ENCODE data around the gene PLEKHA6.

Gene PLEKHA6

GRCh38 chr1:204188959-204189639 lies 170.6 kb downstream of the PLEKHA6 start:
- no peak for DNase-seq (ENCODE audit: low read depth in 2 of 2)

- no peak for DNase-seq (ENCODE audit: low read depth in 2 of 2)
These were observed 173.1 kb downstream of the PLEKHA6 start for GRCh38 chr1:204186597-204186996.

DNA sequence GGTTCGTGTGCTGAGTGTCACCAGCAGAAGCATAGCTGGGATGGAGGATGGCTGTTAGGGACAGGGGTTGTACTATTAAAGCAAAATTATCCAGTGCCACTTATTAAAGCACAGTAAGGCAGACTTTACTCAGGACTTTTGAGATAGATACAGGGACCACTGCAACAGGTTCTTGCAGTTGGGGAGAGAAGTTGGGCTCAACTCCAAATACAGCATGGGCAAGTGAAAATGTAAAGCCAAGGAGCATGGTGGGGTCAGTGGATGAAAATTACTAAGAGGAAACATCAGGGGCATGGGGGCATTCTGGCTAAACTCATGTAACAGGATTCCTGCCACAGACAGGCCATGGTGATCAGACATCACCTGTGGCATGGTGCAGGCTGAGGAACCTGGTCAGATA lies 178.6 kb downstream of the PLEKHA6 start:
- no peak for DNase-seq (ENCODE audit: low read depth in 2 of 2)

GRCh38 chr1:204180133-204180532 lies 179.6 kb downstream of the PLEKHA6 start:
- DNase-seq (ENCODE audit: low read depth in 2 of 2): no peak

DNA sequence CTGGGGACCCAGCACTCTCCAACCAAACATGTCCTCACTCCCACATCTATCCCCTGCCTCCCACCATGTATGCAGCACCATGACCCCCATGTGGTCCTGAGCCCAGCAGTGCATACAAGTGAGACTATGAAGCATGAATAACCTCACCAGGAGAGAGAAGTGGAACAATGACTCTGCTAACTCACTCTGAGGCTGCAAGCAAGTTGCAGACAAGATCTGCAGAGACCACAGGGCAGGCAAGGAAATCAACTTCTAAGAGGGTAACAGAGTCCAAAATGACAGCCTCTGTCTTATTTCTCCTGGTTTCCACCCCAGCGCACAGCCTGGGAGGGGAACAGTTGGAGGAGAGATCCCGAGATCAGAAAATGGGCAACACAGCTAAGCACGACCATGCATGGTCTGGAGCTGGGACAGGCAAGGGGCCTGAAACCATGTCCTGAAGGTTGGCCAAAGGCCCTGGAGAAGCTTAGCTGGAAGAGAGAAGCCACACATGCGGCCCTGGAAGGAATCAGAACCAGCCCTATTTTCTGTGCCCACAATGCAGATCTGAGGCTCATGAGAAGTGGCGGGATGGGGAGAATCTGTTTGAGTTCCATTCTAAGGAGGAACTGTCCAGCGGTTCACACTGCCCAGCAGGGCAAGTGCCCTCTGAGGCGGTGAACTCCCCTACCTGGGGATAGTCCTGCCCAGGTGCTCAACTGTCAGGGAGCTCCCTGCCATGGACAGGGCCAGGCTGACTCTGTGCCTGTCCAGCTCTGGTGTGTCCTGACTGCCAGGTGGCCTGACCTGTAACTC lies 181.0 kb downstream of the PLEKHA6 start:
- no peak for DNase-seq (ENCODE audit: low read depth in 2 of 2)

- DNase-seq (ENCODE audit: low read depth in 2 of 2): no peak
These were observed 182.6 kb downstream of the PLEKHA6 start for GRCh38 chr1:204177133-204177532.

- no peak for DNase-seq (ENCODE audit: low read depth in 2 of 2)
These were observed 183.7 kb downstream of the PLEKHA6 start for GRCh38 chr1:204176049-204176448.

GRCh38 chr1:204174958-204175357 lies 184.8 kb downstream of the PLEKHA6 start:
- DNase-seq (ENCODE audit: low read depth in 2 of 2): no peak

DNA sequence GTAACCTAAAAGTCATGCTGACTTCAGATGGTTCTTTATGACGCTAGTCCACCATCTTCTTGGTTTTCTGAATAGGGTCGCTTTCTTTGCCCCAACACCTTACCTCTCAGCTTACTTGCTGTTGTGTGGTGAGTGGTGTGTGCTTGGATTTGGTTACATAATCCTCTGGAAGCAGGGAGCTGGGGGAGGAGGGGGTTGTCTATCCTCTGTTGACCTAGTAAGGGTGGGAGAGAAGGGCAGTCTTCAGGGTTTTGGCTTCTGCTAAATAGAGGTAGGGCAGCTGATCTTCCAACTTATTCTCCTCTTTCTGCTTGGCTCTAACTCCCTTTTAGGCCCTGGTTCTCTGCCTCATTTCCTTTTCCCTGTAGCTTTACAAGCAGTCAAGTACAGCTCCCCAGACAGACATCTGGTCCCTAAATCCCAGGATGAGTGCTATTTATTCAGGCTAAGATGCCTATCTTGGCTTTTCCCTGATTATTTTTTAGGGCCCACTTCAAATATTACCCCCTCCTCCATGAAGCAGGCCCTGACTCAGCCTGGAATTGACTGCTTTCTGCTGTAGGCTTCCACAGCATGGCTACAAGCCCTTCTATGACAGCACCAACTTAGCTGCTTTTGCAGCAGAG lies 187.2 kb downstream of the PLEKHA6 start:
- DNase-seq (ENCODE audit: low read depth in 2 of 2): no peak

- no peak for DNase-seq (ENCODE audit: low read depth in 2 of 2)
These were observed 188.0 kb downstream of the PLEKHA6 start for GRCh38 chr1:204171751-204172178.

DNA sequence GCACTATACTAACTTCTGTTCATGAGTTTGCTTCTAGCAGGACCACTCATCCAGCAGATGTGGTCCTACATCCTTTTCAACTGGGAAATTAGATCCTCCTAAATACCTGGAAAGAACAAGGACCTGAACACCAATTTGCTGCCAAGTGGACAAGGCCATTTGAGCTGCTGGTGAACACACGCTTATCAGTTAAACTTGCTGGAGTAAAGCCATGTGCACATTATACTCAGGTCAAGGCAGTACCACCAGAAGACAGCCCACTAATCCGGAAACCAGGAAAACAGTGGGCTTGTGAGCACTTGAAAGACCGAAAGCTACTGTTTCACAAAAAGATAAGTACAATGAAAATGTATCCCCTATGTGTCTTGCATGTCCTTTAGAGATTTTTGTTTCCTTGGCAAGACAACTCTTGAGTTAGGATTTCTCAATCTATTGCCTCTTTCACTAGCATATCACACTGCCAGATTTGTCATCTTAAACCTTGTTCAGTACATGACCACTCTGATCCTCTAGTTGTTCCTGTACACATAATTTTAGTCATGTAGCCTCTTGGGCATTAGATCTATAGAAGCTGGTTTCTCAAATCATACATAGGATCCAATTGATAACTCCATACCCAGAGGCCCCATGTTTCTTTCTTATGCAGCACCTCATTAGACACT lies 189.1 kb downstream of the PLEKHA6 start:
- no peak for DNase-seq (ENCODE audit: low read depth in 2 of 2)

- no peak for DNase-seq (ENCODE audit: low read depth in 2 of 2)
These were observed 189.9 kb downstream of the PLEKHA6 start for GRCh38 chr1:204169858-204170257.
